PC-9 (cell line): ENCODE results near the gene ACP3. TPM values are rescaled to one million over a fixed set of nuclear protein-coding genes. Genes with fewer than 3 reads are reported as not detected.

Source experiments
- BruUV-seq: library from RNA; stranded (reverse); fragments of 400-500 nt; replicated peaks from 2 replicates; lab custom pipeline; 2021; lab: Mats Ljungman, UMichigan
- CTCF ChIA-PET: fragments of 300-600 bp; sonication (Branson Sonifier 250); formaldehyde crosslinking; loops from one replicate; lab custom pipeline; 2022; ENCODE audit warnings: antibody characterized with exemption; lab: Charles Lee
- POLR2A ChIA-PET: fragments of 300-600 bp; sonication (Branson Sonifier 250); formaldehyde crosslinking; loops from one replicate; lab custom pipeline; 2022; ENCODE audit warnings: antibody characterized with exemption; ENCODE audit not compliant: unreplicated experiment; lab: Charles Lee
- DNase-seq, 2 experiments: peaks; one replicate each; pipeline versions ENCODE4 v3.0.0 to v3.0.0-alpha.2; 2015 to 2022; ENCODE audit warnings: mixed read lengths in 1 of 2
- H2AFZ ChIP-seq: fragments of 200-600 bp; sonication (generic); 2 replicates; pipeline ENCODE4 v1.8.1; 2017; ENCODE audit warnings: antibody characterized with exemption
- H3F3A ChIP-seq: fragments of 200-600 bp; sonication (generic); 2 replicates; pipeline ENCODE4 v1.8.1; 2017; ENCODE audit warnings: antibody characterized with exemption, mild to moderate bottlenecking, low read depth; ENCODE audit not compliant: insufficient read depth
- H3K27ac ChIP-seq: fragments of 200-600 bp; sonication (generic); 2 replicates; pipeline ENCODE4 v1.6.1; 2016; ENCODE audit warnings: mixed run types
- H3K27me3 ChIP-seq: fragments of 200-600 bp; sonication (generic); 2 replicates; pipeline ENCODE4 v1.6.1; 2016; ENCODE audit warnings: low read depth, mixed run types; ENCODE audit not compliant: insufficient read depth
- H3K36me3 ChIP-seq: fragments of 200-600 bp; sonication (generic); 2 replicates; pipeline ENCODE4 v1.6.1; 2016; ENCODE audit warnings: low read depth, mixed run types
- H3K4me1 ChIP-seq: fragments of 200-600 bp; sonication (generic); replicated peaks from 2 replicates; pipeline ENCODE4 v1.6.1; 2016; ENCODE audit warnings: mixed run types; ENCODE audit not compliant: insufficient read depth
- H3K4me2 ChIP-seq: fragments of 200-600 bp; sonication (generic); 2 replicates; pipeline ENCODE4 v1.6.1; 2017; ENCODE audit warnings: mixed run types
- H3K4me3 ChIP-seq: fragments of 200-600 bp; sonication (generic); 2 replicates; pipeline ENCODE4 v1.6.1; 2016; ENCODE audit warnings: mixed run types
- H3K79me2 ChIP-seq: fragments of 200-600 bp; sonication (generic); 2 replicates; pipeline ENCODE4 v1.6.1; 2017; ENCODE audit warnings: low read depth, mixed run types
- H3K9me2 ChIP-seq: fragments of 200-600 bp; sonication (generic); 2 replicates; pipeline ENCODE4 v1.8.1; 2017; ENCODE audit warnings: mild to moderate bottlenecking; ENCODE audit not compliant: insufficient read depth
- H3K9me3 ChIP-seq: fragments of 200-600 bp; sonication (generic); 2 replicates; pipeline ENCODE4 v1.8.1; 2016; ENCODE audit warnings: low read depth; ENCODE audit not compliant: insufficient read depth
- H4K20me1 ChIP-seq: fragments of 200-600 bp; sonication (generic); 2 replicates; pipeline ENCODE4 v1.8.1; 2017; ENCODE audit not compliant: insufficient read depth
- CTCF ChIP-seq: fragments of 200-600 bp; sonication (generic); conservative IDR thresholded peaks from 2 replicates; pipeline ENCODE4 v1.6.1; 2017; ENCODE audit warnings: mixed run types, antibody characterized with exemption, mild to moderate bottlenecking, moderate library complexity
- EZH2 ChIP-seq: fragments of 200-600 bp; sonication (generic); IDR thresholded peaks from 2 replicates; pipeline ENCODE4 v1.8.0; 2017; ENCODE audit warnings: antibody characterized with exemption, low read depth
- intact Hi-C: fragments of 100-400 bp; cut with micrococcal nuclease; formaldehyde crosslinking; loops from one replicate; pipeline ENCODE4 v1.10.0; 2022; ENCODE audit not compliant: unreplicated experiment
- total RNA-seq: library from RNA; stranded (reverse); gene quantifications from 2 replicates; pipeline ENCODE4 v1.2.3, GENCODE V29; 2021

Gene ACP3
- total RNA-seq, 1 experiment from 2014 or later = 3.5 TPM

- POLR2A ChIA-PET = no interaction called here
- intact Hi-C loops = no loop called here
These were observed 27.9 kb upstream of the ACP3 start for GRCh38 chr3:132289316-132289715.

GRCh38 chr3:132290833-132291232, 26.4 kb upstream of the ACP3 start:
- no peaks in the 10 kb centered on the region for H3K9me2 ChIP-seq
- H3K4me3 ChIP-seq = no peak overlapping the region
- no TSS peak for BruUV-seq
- intact Hi-C loops = no loop called here
- no peak for DNase-seq
- H3K79me2 ChIP-seq = no peaks in the 10 kb centered on the region
- H4K20me1 ChIP-seq = no peaks in the 10 kb centered on the region
- H3K4me2 ChIP-seq = no peak overlapping the region
- H3K9me3 ChIP-seq = 0 out of 2 replicates have a peak, but pooled peaks cover 4% of the 10 kb centered on the region
- H3K36me3 ChIP-seq = no peaks in the 10 kb centered on the region
- CTCF ChIA-PET = no interaction called here
- H3F3A ChIP-seq = no peaks in the 10 kb centered on the region
- H3K4me1 ChIP-seq = 0 out of 2 replicates have a peak, but pooled peaks cover under 1% of the 10 kb centered on the region
- POLR2A ChIA-PET = no interaction called here
- H3K27ac ChIP-seq = no peak overlapping the region
- no peak overlapping the region for H2AFZ ChIP-seq
- no peak for TF ChIP-seq EZH2
- no peak for TF ChIP-seq CTCF
- no peaks in the 10 kb centered on the region for H3K27me3 ChIP-seq

More at GRCh38 chr3:132289316-132289715, 27.9 kb upstream of the ACP3 start:
- Histone ChIP-seq H3K4me1 (0 out of 2 replicates have a peak, but pooled peaks cover 4% of the 10 kb centered on the region), H3K27me3 (no peaks in the 10 kb centered on the region), H3K9me3 (0 out of 2 replicates have a peak, but pooled peaks cover 4% of the 10 kb centered on the region), H3F3A (no peaks in the 10 kb centered on the region), H4K20me1 (no peaks in the 10 kb centered on the region), H3K79me2 (no peaks in the 10 kb centered on the region), H3K4me3 (no peak overlapping the region), H3K4me2 (no peak overlapping the region), H3K9me2 (no peaks in the 10 kb centered on the region), H3K27ac (no peak overlapping the region), H3K36me3 (no peaks in the 10 kb centered on the region), H2AFZ (no peak overlapping the region)
- TF ChIP-seq EZH2 = no peak
- CTCF ChIA-PET = interaction anchor here (0.5 kb wide), 1 partner anchor 11 kb away, joined by 3 read pairs; no protein-coding TSS in a partner anchor
- BruUV-seq = no TSS peak
- no peak for DNase-seq

- H3K4me2 ChIP-seq = no peak overlapping the region
- H2AFZ ChIP-seq = no peak overlapping the region
- no peaks in the 10 kb centered on the region for H4K20me1 ChIP-seq
- ChIA-PET POLR2A (no interaction called here), CTCF (interaction anchor here (1.3 kb wide), 1 partner anchor 10 kb away, joined by 3 read pairs; no protein-coding TSS in a partner anchor)
- no peak for DNase-seq
- BruUV-seq = no TSS peak
- H3K27ac ChIP-seq = no peak overlapping the region
- no peaks in the 10 kb centered on the region for H3K79me2 ChIP-seq
- H3K9me2 ChIP-seq = no peaks in the 10 kb centered on the region
- TF ChIP-seq CTCF = no peak
- TF ChIP-seq EZH2 = no peak
- H3K4me3 ChIP-seq = no peak overlapping the region
- no peaks in the 10 kb centered on the region for H3K36me3 ChIP-seq
- no peaks in the 10 kb centered on the region for H3K4me1 ChIP-seq
- no peaks in the 10 kb centered on the region for H3F3A ChIP-seq
- H3K27me3 ChIP-seq = no peaks in the 10 kb centered on the region
- intact Hi-C loops = no loop called here
- peaks cover 4% of the 10 kb centered on the region; the same call in 1 of the 2 replicates for H3K9me3 ChIP-seq
These were observed 25.2 kb upstream of the ACP3 start for GRCh38 chr3:132292042-132292441.

GRCh38 chr3:132293251-132293650, 24.0 kb upstream of the ACP3 start:
- Histone ChIP-seq H3F3A (no peaks in the 10 kb centered on the region), H3K9me2 (no peaks in the 10 kb centered on the region), H2AFZ (no peak overlapping the region), H3K27ac (no peak overlapping the region), H3K36me3 (no peaks in the 10 kb centered on the region), H3K4me3 (no peak overlapping the region), H3K9me3 (peaks cover 3% of the 10 kb centered on the region; the same call in 1 of the 2 replicates), H4K20me1 (no peaks in the 10 kb centered on the region), H3K4me1 (no peaks in the 10 kb centered on the region), H3K79me2 (no peaks in the 10 kb centered on the region), H3K4me2 (no peak overlapping the region), H3K27me3 (no peaks in the 10 kb centered on the region)
- intact Hi-C loops = no loop called here
- BruUV-seq = no TSS peak
- CTCF ChIA-PET = no interaction called here
- POLR2A ChIA-PET = no interaction called here
- no peak for DNase-seq
- no peak for TF ChIP-seq EZH2
- no peak for TF ChIP-seq CTCF
